HG02642 (cell line): ENCODE data around the gene CFAP69.
A peak's percentile ranks its signal among the peaks of the same experiment; 100 is the strongest.

ENCODE experiments used
- ATAC-seq: cut with Tn5 transposase; IDR thresholded peaks from one replicate; pipeline ENCODE4 v1.9.1; 2021; ENCODE audit warnings: mild to moderate bottlenecking; ENCODE audit not compliant: unreplicated experiment, poor library complexity

Gene CFAP69

GRCh38 chr7:90269163-90269562 lies 24.2 kb downstream of the CFAP69 start:
- ATAC-seq, result no peak

- ATAC-seq, result no peak
Observed at GRCh38 chr7:90270431-90271178, 25.6 kb downstream of the CFAP69 start.

DNA sequence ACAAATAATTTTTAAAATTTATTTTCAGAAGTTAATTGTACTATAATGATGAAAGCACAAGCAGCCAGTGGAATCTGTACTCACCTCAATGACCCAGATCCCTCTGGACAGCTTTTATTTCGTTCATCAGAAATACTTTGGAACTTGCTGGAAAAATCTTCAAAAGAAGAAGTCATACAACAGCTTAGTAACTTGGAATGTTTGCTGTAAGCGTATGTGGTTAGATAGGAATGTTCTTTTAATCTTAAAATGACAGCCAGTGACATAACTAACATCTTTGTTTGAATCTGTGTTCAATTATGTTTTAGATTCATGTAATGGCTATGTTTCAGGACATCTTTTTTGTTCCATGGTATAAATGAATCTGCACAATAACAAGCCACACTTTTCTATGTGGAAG lies 26.8 kb downstream of the CFAP69 start:
- no peak for ATAC-seq

GRCh38 chr7:90272242-90272641 lies 27.3 kb downstream of the CFAP69 start:
- no peak for ATAC-seq

GRCh38 chr7:90274161-90274560 lies 29.2 kb downstream of the CFAP69 start:
- no peak for ATAC-seq

GRCh38 chr7:90276033-90276728 lies 31.2 kb downstream of the CFAP69 start:
- no peak for ATAC-seq

- no peak for ATAC-seq
Observed at GRCh38 chr7:90288154-90288553, 43.2 kb downstream of the CFAP69 start.

DNA sequence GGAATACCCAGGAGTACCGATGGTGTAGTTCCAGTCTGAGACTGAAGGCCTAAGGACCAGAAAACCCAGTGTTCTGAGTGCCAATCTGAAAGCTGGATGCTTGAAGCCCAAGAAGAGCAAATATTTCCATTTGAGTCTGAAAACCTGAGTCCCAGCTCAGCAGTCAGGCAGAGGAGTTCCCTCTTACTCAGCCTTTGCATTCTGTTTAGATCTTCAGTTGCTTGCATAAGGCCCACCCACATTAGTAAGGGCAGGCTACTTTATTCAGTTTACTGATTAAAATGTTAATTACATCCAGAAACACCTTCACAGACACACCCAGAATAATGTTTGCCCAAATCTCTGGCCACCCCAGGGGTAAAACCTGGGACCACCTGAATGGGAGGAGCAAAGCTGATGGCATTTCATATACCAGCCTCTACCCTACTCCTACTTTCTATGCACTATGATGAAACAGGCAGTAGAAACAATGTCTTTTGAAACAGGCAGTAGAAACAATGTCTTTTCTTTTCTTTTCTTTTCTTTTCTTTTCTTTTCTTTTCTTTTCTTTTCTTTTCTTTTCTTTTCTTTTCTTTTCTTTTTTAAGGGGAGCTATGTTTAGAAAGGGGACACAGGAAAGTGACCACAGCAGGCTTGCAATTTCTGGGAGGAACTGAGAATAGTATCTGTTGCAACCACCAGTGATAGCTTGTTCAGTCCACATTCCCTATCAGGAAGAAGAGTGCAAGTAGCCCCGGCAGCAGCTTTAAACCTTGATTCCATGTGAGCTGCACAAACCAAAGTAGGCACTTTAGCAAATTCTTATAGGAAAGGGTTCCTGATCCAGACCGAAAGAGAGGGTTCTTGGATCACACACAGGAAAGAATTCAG lies 45.5 kb downstream of the CFAP69 start:
- ATAC-seq, result no peak

DNA sequence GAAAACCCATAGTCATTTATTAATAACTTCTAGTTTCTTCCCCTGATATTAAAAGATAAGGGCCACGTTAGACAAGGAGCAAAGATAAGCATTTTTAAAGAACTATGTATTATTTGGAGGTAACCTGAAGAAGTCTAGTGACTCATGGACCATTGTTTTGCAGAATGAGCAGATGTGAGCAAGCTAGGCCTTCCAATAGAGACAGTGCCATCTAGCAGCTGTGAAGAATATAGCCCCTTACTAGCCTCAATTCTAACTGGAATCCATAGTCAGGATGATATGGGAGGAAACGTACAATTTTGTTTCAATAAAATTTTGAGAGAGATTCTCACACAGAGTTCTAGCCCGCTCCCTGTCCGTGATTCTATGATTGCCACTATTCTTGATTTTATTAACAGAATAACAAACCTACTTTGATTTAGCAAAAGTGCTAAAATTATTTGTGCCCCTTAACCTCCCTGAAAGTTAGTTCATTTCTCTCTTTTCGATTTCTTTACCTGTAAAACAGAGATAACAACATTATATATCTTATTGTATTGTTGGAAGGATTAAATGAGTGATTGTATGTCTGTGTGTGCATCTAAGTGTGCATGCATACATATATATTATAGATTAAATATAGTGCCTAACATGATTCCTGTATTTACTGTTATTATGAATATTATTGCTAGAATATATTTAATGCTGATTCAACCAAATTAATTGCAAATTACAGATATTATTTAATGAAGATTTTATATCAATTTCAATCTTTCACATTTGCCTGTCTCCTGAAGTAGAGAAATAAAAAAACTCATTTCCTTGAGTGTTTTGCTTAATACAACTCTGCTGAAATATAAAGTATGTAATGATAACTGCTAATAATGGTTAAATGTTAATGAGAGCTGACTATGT lies 53.4 kb downstream of the CFAP69 start:
- ATAC-seq, result peak; percentile 88

GRCh38 chr7:90303241-90303640 lies 58.3 kb downstream of the CFAP69 start:
- ATAC-seq, result no peak

GRCh38 chr7:90309872-90310271 lies 64.9 kb downstream of the CFAP69 start:
- no peak for ATAC-seq

- no peak for ATAC-seq
Observed at GRCh38 chr7:90311175-90311574, 66.2 kb downstream of the CFAP69 start.

GRCh38 chr7:90312745-90313144 lies 67.8 kb downstream of the CFAP69 start:
- ATAC-seq, result no peak

GRCh38 chr7:90313907-90314306 lies 68.9 kb downstream of the CFAP69 start:
- no peak for ATAC-seq

- no peak for ATAC-seq
Observed at GRCh38 chr7:90320014-90320413, 75.0 kb downstream of the CFAP69 start.

DNA sequence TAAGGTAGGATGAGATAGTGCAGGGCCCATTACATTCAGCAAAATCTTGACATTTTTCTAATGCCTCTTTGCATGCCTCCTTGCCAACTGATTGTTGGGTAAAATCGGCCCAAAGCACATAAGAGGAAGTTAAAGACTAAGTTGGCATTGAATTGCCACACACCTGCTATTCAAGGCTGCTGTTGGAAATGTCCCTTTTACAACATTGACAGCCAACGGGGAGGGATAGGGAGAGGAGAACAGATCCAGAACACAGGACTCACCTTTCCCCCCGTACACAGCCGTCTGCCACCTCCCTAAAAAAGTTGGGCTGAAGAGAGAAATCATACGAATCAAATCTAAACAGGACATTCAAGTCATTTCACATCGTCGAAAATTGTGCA lies 75.4 kb downstream of the CFAP69 start:
- ATAC-seq, result no peak

DNA sequence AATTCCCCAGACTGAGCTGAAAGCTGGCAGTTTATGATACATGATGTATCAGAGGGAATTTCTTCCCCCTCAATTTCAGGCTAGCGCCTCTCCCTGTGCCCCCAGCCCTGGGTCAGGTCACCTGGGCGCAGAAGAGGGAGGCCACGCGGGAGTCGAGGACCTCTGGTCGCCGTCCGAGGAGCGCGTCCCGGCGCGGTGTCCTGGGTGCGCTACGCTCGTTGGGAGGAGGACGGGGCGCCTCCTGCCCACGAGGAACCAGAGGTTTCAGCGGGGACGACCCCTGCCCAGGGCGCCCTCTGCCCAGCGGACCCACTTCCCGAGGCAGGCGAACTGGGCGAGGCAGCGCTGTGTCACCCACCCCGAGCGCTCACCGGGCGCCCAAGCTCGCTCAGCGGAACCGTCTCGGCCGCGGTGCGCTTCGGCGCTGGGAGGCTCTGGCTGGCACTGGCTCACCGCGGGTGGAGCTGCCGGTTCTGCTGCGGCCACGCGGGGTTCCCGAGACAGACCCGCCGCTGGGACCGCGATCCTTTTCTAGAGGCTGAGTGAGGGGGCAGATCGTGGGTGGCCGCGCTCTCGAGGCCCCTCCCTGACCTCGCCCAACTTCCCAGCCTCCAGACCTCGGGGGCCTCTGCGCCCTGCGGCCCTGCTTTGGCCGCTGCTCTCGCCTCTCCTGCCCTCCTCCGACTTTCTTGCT lies 76.0 kb downstream of the CFAP69 start, which contains the start of gene FAM237B:
TSS of gene FAM237B (minus strand) at position 504 of the 694 bp plus-strand sequence. CDS start 1,556 bp downstream, outside the sequence.
- ATAC-seq, result no peak

DNA sequence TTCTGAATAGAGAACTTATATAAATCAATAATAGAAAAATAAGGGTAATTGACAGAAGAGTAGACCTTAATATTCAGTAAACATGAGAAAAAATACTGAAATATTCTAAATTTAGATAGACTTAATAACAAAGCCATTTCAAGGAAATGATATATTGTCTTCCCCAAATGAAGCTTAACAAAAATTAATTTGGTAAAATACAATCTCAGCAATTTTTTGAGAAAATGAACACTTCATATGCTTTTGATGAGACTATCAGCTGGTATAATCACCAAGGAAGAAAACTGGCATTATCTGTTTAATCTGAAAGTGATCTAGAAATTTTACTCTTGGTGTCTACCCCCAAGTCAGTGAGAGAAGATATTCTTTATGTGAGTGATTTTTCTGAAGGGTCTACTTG lies 77.9 kb downstream of the CFAP69 start:
- ATAC-seq, result no peak

- no peak for ATAC-seq
Observed at GRCh38 chr7:90326500-90326899, 81.5 kb downstream of the CFAP69 start.
